B cell (primary cell): Measurements from ENCODE around the gene SDK2. TPM values are rescaled to one million over a fixed set of nuclear protein-coding genes. Genes with fewer than 3 reads are reported as not detected.
A peak's percentile ranks its signal among the peaks of the same experiment; 100 is the strongest.

ENCODE experiments used
- ATAC-seq: fragments of 200-7000 bp; cut with Tn5 transposase; one replicate; pipeline ENCODE4 v1.10.0; 2021; ENCODE audit warnings: low read depth, mild to moderate bottlenecking, moderate number of reproducible peaks, moderate library complexity
- CTCF ChIA-PET: fragments of 350-600 bp; sonication (Branson Sonifier 250); formaldehyde crosslinking; loops from one replicate; lab custom pipeline; 2021; ENCODE audit warnings: antibody characterized with exemption, inconsistent platforms; lab: Charles Lee
- POLR2A ChIA-PET: fragments of 350-600 bp; sonication (Branson Sonifier 250); formaldehyde crosslinking; loops from one replicate; lab custom pipeline; 2021; ENCODE audit warnings: antibody characterized with exemption; lab: Charles Lee
- DNase-seq: peaks from one replicate; pipeline ENCODE4 v3.0.0; 2013
- H2AFZ ChIP-seq: 2 replicates; pipeline ENCODE4 v1.6.1; 2012; ENCODE audit warnings: mild to moderate bottlenecking, low read depth, low read length; ENCODE audit not compliant: insufficient read depth, poor library complexity, severe bottlenecking
- H3K27ac ChIP-seq, 2 donors: 1 replicate in 1 of 2; 2 replicates in 1 of 2; pipeline ENCODE4 v1.5.1; 2012 to 2013; ENCODE audit warnings: low read length in 2 of 2, mild to moderate bottlenecking in 2 of 2, moderate library complexity in 1 of 2
- H3K27me3 ChIP-seq, 4 experiments: fragments of 200-600 bp in 1 of 4; sonication (generic) in 1 of 4; replicated peaks in 1 of 4; 1 replicate in 2 of 4; 2 replicates in 2 of 4; pipeline versions ENCODE4 v1.6.1 to v1.7.0; 2013 to 2016; ENCODE audit warnings: low read length in 3 of 4, mild to moderate bottlenecking in 2 of 4, mixed read lengths in 1 of 4, moderate library complexity in 1 of 4; ENCODE audit not compliant: insufficient read depth in 4 of 4, control insufficient read depth in 3 of 4; ENCODE audit errors: control extremely low read depth in 1 of 4
- H3K36me3 ChIP-seq, 2 experiments: replicated peaks in 1 of 2; 1 replicate in 1 of 2; 2 replicates in 1 of 2; pipeline versions ENCODE4 v1.6.1 to v1.7.1; 2013; ENCODE audit warnings: low read length in 1 of 2; ENCODE audit not compliant: insufficient read depth in 2 of 2, control insufficient read depth in 1 of 2; ENCODE audit errors: control extremely low read depth in 1 of 2, extremely low read depth in 1 of 2
- H3K4me1 ChIP-seq, 2 donors: fragments of 200-600 bp in 1 of 2; sonication (generic) in 1 of 2; 1 replicate in 1 of 2; 2 replicates in 1 of 2; pipeline versions ENCODE4 v1.5.1 to v1.6.1; 2013 to 2017; ENCODE audit warnings: low read length in 2 of 2; ENCODE audit not compliant: control insufficient read depth in 2 of 2, insufficient read depth in 2 of 2
- H3K4me2 ChIP-seq: replicated peaks from 2 replicates; pipeline ENCODE3; 2012; ENCODE audit warnings: mild to moderate bottlenecking, low read depth, low read length; ENCODE audit not compliant: poor library complexity, severe bottlenecking
- H3K4me3 ChIP-seq, 5 experiments: fragments of 200-600 bp in 1 of 5; sonication (generic) in 1 of 5; 1 replicate in 3 of 5; 2 replicates in 2 of 5; pipeline versions ENCODE4 v1.5.1 to v1.7.0; 2011 to 2016; ENCODE audit warnings: low read length in 4 of 5, mild to moderate bottlenecking in 4 of 5, low read depth in 2 of 5, control low read depth in 1 of 5, moderate library complexity in 1 of 5; ENCODE audit not compliant: insufficient read depth in 1 of 5; ENCODE audit errors: control extremely low read depth in 1 of 5, extremely low read depth in 1 of 5
- H3K79me2 ChIP-seq: fragments of 200-600 bp; sonication (generic); one replicate; pipeline ENCODE4 v1.6.0; 2016; ENCODE audit warnings: low read length; ENCODE audit not compliant: control insufficient read depth, insufficient read depth
- H3K9ac ChIP-seq: fragments of 200-600 bp; sonication (generic); 2 replicates; pipeline ENCODE4 v1.6.1; 2017; ENCODE audit warnings: mild to moderate bottlenecking, low read length, moderate library complexity
- H3K9me3 ChIP-seq, 3 donors: one replicate each; pipeline versions ENCODE4 v1.6.1 to v1.7.1; 2013; ENCODE audit warnings: low read length in 2 of 3; ENCODE audit not compliant: control insufficient read depth in 2 of 3, insufficient read depth in 1 of 3; ENCODE audit errors: control extremely low read depth in 1 of 3
- H4K20me1 ChIP-seq: 2 replicates; pipeline ENCODE4 v1.6.0; 2012; ENCODE audit warnings: mild to moderate bottlenecking, low read length; ENCODE audit not compliant: insufficient read depth, control insufficient read depth, poor library complexity, severe bottlenecking
- H3K27ac Mint-ChIP-seq: one replicate; pipeline ENCODE4 v1.8.0; 2021; ENCODE audit warnings: mixed read lengths
- H3K27me3 Mint-ChIP-seq: one replicate; pipeline ENCODE4 v1.8.0; 2021; ENCODE audit warnings: mixed read lengths
- H3K4me1 Mint-ChIP-seq: one replicate; pipeline ENCODE4 v1.8.0; 2021; ENCODE audit warnings: mixed read lengths
- H3K4me3 Mint-ChIP-seq: one replicate; pipeline ENCODE4 v1.8.0; 2021; ENCODE audit warnings: mixed read lengths
- H3K9me3 Mint-ChIP-seq: one replicate; pipeline ENCODE4 v1.8.0; 2022; ENCODE audit warnings: mixed read lengths; ENCODE audit not compliant: insufficient read depth
- EZH2 ChIP-seq: IDR thresholded peaks from 2 replicates; pipeline ENCODE4 v1.6.1; 2012; ENCODE audit warnings: borderline replicate concordance, low read depth, mild to moderate bottlenecking, moderate library complexity, low read length; ENCODE audit not compliant: insufficient read depth, poor library complexity, severe bottlenecking
- WGBS: methylation state at CpG from one replicate; pipeline ENCODE4 v1.1.5; 2013; ENCODE audit warnings: missing lambda C conversion rate; ENCODE audit not compliant: insufficient coverage; 5-methylcytosine and 5-hydroxymethylcytosine counted together
- intact Hi-C: fragments of 100-400 bp; cut with micrococcal nuclease; formaldehyde crosslinking; loops from one replicate; pipeline ENCODE4 v1.10.0; 2022
- polyA plus RNA-seq: library from polyadenylated mRNA; depleted of rRNA; stranded (reverse); fragments of >200 nt; gene quantifications from 2 replicates; pipeline ENCODE4 v1.2.3, GENCODE V29; 2012
- total RNA-seq, 2 donors: library from RNA; stranded (reverse); fragments of 120-200 nt in 1 of 2; gene quantifications; 1 replicate in 1 of 2; 2 replicates in 1 of 2; pipeline versions ENCODE4 v1.2.3 to v1.2.4, GENCODE V29; 2013 to 2022
- TF ChIP-seq, protein P1 (sequence below): fragments of 200-600 bp; IDR thresholded peaks from one replicate; pipeline ENCODE4 v1.8.0; 2022; ENCODE audit warnings: antibody characterized with exemption, mild to moderate bottlenecking

SDK2 gene
- total and polyA plus RNA-seq, 2 donors (not counting 1 experiment from before 2014, with no cell fraction given), result 3.2 to 13.0 TPM

DNA sequence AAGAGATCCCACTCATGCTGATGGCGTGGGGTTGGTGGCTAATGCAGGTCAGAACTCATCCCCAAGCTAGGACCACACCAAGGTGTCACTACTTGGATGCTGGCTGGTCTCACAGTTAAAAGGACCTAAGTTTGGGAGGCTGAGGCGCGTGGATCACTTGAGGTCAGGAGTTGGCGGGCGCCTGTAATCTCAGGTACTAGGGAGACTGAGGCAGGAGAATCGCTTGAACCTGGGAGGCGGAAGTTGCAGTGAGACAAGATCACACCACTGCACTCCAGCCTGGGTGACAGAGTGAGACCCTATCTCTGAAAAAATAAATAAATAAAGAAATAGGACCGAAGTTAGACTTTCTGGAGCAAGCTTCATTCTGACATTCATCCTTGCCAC lies 325.8 kb downstream of the SDK2 start:
- POLR2A ChIA-PET, result no interaction called here
- peaks cover 5% of the 10 kb centered on the region for H3K27me3 Mint-ChIP-seq
- no peaks in the 10 kb centered on the region for H3K27me3 ChIP-seq
- no peaks in the 10 kb centered on the region for H3K79me2 ChIP-seq
- TF ChIP-seq, protein P1, sequence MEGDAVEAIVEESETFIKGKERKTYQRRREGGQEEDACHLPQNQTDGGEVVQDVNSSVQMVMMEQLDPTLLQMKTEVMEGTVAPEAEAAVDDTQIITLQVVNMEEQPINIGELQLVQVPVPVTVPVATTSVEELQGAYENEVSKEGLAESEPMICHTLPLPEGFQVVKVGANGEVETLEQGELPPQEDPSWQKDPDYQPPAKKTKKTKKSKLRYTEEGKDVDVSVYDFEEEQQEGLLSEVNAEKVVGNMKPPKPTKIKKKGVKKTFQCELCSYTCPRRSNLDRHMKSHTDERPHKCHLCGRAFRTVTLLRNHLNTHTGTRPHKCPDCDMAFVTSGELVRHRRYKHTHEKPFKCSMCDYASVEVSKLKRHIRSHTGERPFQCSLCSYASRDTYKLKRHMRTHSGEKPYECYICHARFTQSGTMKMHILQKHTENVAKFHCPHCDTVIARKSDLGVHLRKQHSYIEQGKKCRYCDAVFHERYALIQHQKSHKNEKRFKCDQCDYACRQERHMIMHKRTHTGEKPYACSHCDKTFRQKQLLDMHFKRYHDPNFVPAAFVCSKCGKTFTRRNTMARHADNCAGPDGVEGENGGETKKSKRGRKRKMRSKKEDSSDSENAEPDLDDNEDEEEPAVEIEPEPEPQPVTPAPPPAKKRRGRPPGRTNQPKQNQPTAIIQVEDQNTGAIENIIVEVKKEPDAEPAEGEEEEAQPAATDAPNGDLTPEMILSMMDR, result no peak
- TF ChIP-seq EZH2, result no peak
- H3K9me3 Mint-ChIP-seq, result no peaks in the 10 kb centered on the region
- CTCF ChIA-PET, result no interaction called here
- DNase-seq (no peak), ATAC-seq (no peak)
- H3K4me1 Mint-ChIP-seq, result peaks cover 16% of the 10 kb centered on the region
- no peak overlapping the region for H3K27ac Mint-ChIP-seq
- WGBS, result 95% methylated on average over 4 of the region's 8 CpGs
- no peak overlapping the region for H2AFZ ChIP-seq
- peaks cover 13 to 19% of the 10 kb centered on the region in 2 donors for H3K4me1 ChIP-seq
- H3K4me3 ChIP-seq, result no peak overlapping the region
- no peak overlapping the region for H3K4me3 Mint-ChIP-seq
- H3K36me3 ChIP-seq, result no peaks in the 10 kb centered on the region
- H3K4me2 ChIP-seq, result no peak overlapping the region
- H4K20me1 ChIP-seq, result no peaks in the 10 kb centered on the region
- intact Hi-C loops, result no loop called here
- H3K27ac ChIP-seq, result no peak overlapping the region
- no peak overlapping the region for H3K9ac ChIP-seq
- H3K9me3 ChIP-seq, result peaks cover 0 to 6% (median 2%) of the 10 kb centered on the region in 3 donors

- no peak for TF ChIP-seq EZH2
- TF ChIP-seq, protein P1, result no peak
- DNase-seq (no peak), ATAC-seq (no peak)
- H3K9ac ChIP-seq, result peak overlapping the region; percentile 16
- no peaks in the 10 kb centered on the region for H4K20me1 ChIP-seq
- WGBS, result 85% methylated on average over 6 of the region's 9 CpGs
- no peaks in the 10 kb centered on the region for H3K36me3 ChIP-seq
- no peak overlapping the region for H3K27ac Mint-ChIP-seq
- H3K9me3 Mint-ChIP-seq, result no peaks in the 10 kb centered on the region
- H2AFZ ChIP-seq, result peak overlapping the region; percentile 59
- H3K27ac ChIP-seq, result no peak overlapping the region
- H3K79me2 ChIP-seq, result no peaks in the 10 kb centered on the region
- CTCF ChIA-PET, result interaction anchor here (1.3 kb wide), 1 partner anchor 52 kb away, joined by 4 read pairs; no protein-coding TSS in a partner anchor
- H3K9me3 ChIP-seq, result peaks cover 0 to 2% (median 1%) of the 10 kb centered on the region in 3 donors
- peak overlapping the region; percentile 15 for H3K4me3 Mint-ChIP-seq
- H3K27me3 Mint-ChIP-seq, result peaks cover 5% of the 10 kb centered on the region
- H3K4me1 Mint-ChIP-seq, result peaks cover 16% of the 10 kb centered on the region
- POLR2A ChIA-PET, result interaction anchor here (0.5 kb wide), 1 partner anchor 30 kb away, joined by 3 read pairs; no protein-coding TSS in a partner anchor
- H3K4me1 ChIP-seq, result peaks cover 13 to 19% of the 10 kb centered on the region in 2 donors
- peak overlapping the region; percentile 56 for H3K4me2 ChIP-seq
- H3K27me3 ChIP-seq, result no peaks in the 10 kb centered on the region
- intact Hi-C loops, result no loop called here
- no peak overlapping the region for H3K4me3 ChIP-seq
Observed at GRCh38 chr17:73317513-73318426, 326.5 kb downstream of the SDK2 start.
